Muscle layer of duodenum (tissue), 2 donors: ENCODE results near the gene WDFY4.

Experiments
- H3K27ac ChIP-seq: one replicate; pipeline ENCODE4 v1.7.0; 2013; ENCODE audit warnings: mild to moderate bottlenecking, low read length
- H3K27me3 ChIP-seq: one replicate; pipeline ENCODE4 v1.7.0; 2013; ENCODE audit warnings: low read depth, mild to moderate bottlenecking, control low read depth, low read length
- H3K36me3 ChIP-seq, 2 donors: one replicate each; pipeline ENCODE4 v1.7.0; 2013; ENCODE audit warnings: low read length in 2 of 2, control low read depth in 1 of 2, mild to moderate bottlenecking in 1 of 2; ENCODE audit not compliant: insufficient read depth in 2 of 2, control insufficient read depth in 1 of 2
- H3K4me1 ChIP-seq, 2 donors: one replicate each; pipeline ENCODE4 v1.7.0; 2013; ENCODE audit warnings: low read length in 2 of 2, mild to moderate bottlenecking in 2 of 2, control low read depth in 1 of 2, moderate library complexity in 1 of 2; ENCODE audit not compliant: insufficient read depth in 2 of 2, control insufficient read depth in 1 of 2
- H3K4me3 ChIP-seq, 2 donors: one replicate each; pipeline ENCODE4 v1.7.0; 2013; ENCODE audit warnings: low read length in 2 of 2, low read depth in 1 of 2, mild to moderate bottlenecking in 1 of 2
- H3K9me3 ChIP-seq, 2 donors: one replicate each; pipeline ENCODE4 v1.7.0; 2013; ENCODE audit warnings: low read length in 2 of 2, control low read depth in 1 of 2, mild to moderate bottlenecking in 1 of 2; ENCODE audit not compliant: control insufficient read depth in 1 of 2
- donor health status: healthy.

The WDFY4 gene

GRCh38 chr10:48910548-48910947 lies 225.9 kb downstream of the WDFY4 start:
- H3K27me3 ChIP-seq = no peaks in the 10 kb centered on the region
- H3K36me3 ChIP-seq = no peaks in the 10 kb centered on the region
- no peak overlapping the region for H3K4me3 ChIP-seq
- H3K4me1 ChIP-seq = no peaks in the 10 kb centered on the region
- H3K9me3 ChIP-seq = no peaks in the 10 kb centered on the region
- no peak overlapping the region for H3K27ac ChIP-seq

- H3K9me3 ChIP-seq = no peaks in the 10 kb centered on the region
- H3K4me3 ChIP-seq = no peak overlapping the region
- H3K4me1 ChIP-seq = no peaks in the 10 kb centered on the region
- H3K27me3 ChIP-seq = no peaks in the 10 kb centered on the region
- no peaks in the 10 kb centered on the region for H3K36me3 ChIP-seq
- H3K27ac ChIP-seq = no peak overlapping the region
Measured at GRCh38 chr10:48913674-48914073, 229.0 kb downstream of the WDFY4 start.

GRCh38 chr10:48923748-48924147 lies 239.1 kb downstream of the WDFY4 start:
- Histone ChIP-seq H3K27ac (no peak overlapping the region), H3K4me3 (no peak overlapping the region), H3K4me1 (no peaks in the 10 kb centered on the region), H3K27me3 (no peaks in the 10 kb centered on the region), H3K36me3 (no peaks in the 10 kb centered on the region), H3K9me3 (no peaks in the 10 kb centered on the region)

- no peaks in the 10 kb centered on the region for H3K27me3 ChIP-seq
- no peak overlapping the region for H3K4me3 ChIP-seq
- H3K4me1 ChIP-seq = no peaks in the 10 kb centered on the region
- H3K9me3 ChIP-seq = no peaks in the 10 kb centered on the region
- H3K27ac ChIP-seq = no peak overlapping the region
- no peaks in the 10 kb centered on the region for H3K36me3 ChIP-seq
Measured at GRCh38 chr10:48924988-48925387, 240.3 kb downstream of the WDFY4 start.

- Histone ChIP-seq H3K4me1 (no peaks in the 10 kb centered on the region), H3K36me3 (no peaks in the 10 kb centered on the region), H3K4me3 (no peak overlapping the region), H3K9me3 (no peaks in the 10 kb centered on the region), H3K27me3 (no peaks in the 10 kb centered on the region), H3K27ac (no peak overlapping the region)
Measured at GRCh38 chr10:48926255-48926654, 241.6 kb downstream of the WDFY4 start.

- Histone ChIP-seq H3K27me3 (no peaks in the 10 kb centered on the region), H3K9me3 (no peaks in the 10 kb centered on the region), H3K4me1 (no peaks in the 10 kb centered on the region), H3K36me3 (no peaks in the 10 kb centered on the region), H3K4me3 (no peak overlapping the region), H3K27ac (no peak overlapping the region)
Measured at GRCh38 chr10:48926764-48927540, 242.3 kb downstream of the WDFY4 start.

- Histone ChIP-seq H3K4me3 (no peak overlapping the region), H3K27me3 (no peaks in the 10 kb centered on the region), H3K27ac (no peak overlapping the region), H3K9me3 (no peaks in the 10 kb centered on the region), H3K36me3 (no peaks in the 10 kb centered on the region), H3K4me1 (no peaks in the 10 kb centered on the region)
Measured at GRCh38 chr10:48929413-48929990, 244.8 kb downstream of the WDFY4 start.

- Histone ChIP-seq H3K4me1 (no peaks in the 10 kb centered on the region), H3K27ac (no peak overlapping the region), H3K9me3 (no peaks in the 10 kb centered on the region), H3K4me3 (no peak overlapping the region), H3K36me3 (no peaks in the 10 kb centered on the region), H3K27me3 (no peaks in the 10 kb centered on the region)
Measured at GRCh38 chr10:48931188-48931587, 246.5 kb downstream of the WDFY4 start.

- Histone ChIP-seq H3K4me3 (no peak overlapping the region), H3K9me3 (no peaks in the 10 kb centered on the region), H3K27me3 (no peaks in the 10 kb centered on the region), H3K36me3 (no peaks in the 10 kb centered on the region), H3K4me1 (no peaks in the 10 kb centered on the region), H3K27ac (no peak overlapping the region)
Measured at GRCh38 chr10:48932831-48933664, 248.4 kb downstream of the WDFY4 start.

GRCh38 chr10:48934672-48935501 lies 250.2 kb downstream of the WDFY4 start:
- no peaks in the 10 kb centered on the region for H3K4me1 ChIP-seq
- H3K9me3 ChIP-seq = no peaks in the 10 kb centered on the region
- no peak overlapping the region for H3K27ac ChIP-seq
- H3K4me3 ChIP-seq = no peak overlapping the region
- no peaks in the 10 kb centered on the region for H3K36me3 ChIP-seq
- H3K27me3 ChIP-seq = no peaks in the 10 kb centered on the region

- Histone ChIP-seq H3K4me3 (no peak overlapping the region), H3K27ac (no peak overlapping the region), H3K27me3 (no peaks in the 10 kb centered on the region), H3K9me3 (no peaks in the 10 kb centered on the region), H3K36me3 (no peaks in the 10 kb centered on the region), H3K4me1 (no peaks in the 10 kb centered on the region)
Measured at GRCh38 chr10:48935577-48935976, 250.9 kb downstream of the WDFY4 start.
